AG09319 (cell line): ENCODE results near the gene OVOL1.
A peak's percentile ranks its signal among the peaks of the same experiment; 100 is the strongest.

Experiments
- DNase-seq: peaks from one replicate; pipeline ENCODE4 v3.0.0-alpha.2; 2010; ENCODE audit warnings: low read depth; ENCODE audit errors: extremely low read depth
- CTCF ChIP-seq: IDR thresholded peaks from 2 replicates; pipeline ENCODE4 v1.5.1; 2011; ENCODE audit warnings: low read depth, mild to moderate bottlenecking, inconsistent platforms, low read length, moderate library complexity

Gene OVOL1

GRCh38 chr11:65814131-65814985, 27.5 kb downstream of the OVOL1 start:
- no peak for DNase-seq
- TF ChIP-seq CTCF: no peak

GRCh38 chr11:65814986-65815565, 28.2 kb downstream of the OVOL1 start:
- no peak for DNase-seq
- no peak for TF ChIP-seq CTCF

DNA sequence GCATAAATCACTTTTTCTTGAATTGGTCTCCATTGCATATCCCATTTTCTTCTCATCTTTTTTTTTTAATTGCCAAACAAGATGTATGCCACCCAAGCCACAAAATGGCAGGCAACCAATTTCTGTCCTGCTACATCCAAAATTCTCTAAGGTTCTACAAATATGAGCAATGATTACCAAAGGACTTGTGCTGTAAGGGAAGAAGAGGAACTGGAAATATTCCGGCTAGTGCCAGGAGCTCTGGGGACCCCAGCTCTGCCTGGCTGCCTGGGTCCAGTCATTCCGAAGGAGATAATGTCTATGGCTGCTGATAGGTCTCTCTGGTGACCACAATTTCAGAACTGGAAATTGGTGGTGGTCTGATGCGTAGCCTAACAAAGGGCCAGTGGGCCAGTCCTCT, 29.8 kb downstream of the OVOL1 start:
- DNase-seq: no peak

DNA sequence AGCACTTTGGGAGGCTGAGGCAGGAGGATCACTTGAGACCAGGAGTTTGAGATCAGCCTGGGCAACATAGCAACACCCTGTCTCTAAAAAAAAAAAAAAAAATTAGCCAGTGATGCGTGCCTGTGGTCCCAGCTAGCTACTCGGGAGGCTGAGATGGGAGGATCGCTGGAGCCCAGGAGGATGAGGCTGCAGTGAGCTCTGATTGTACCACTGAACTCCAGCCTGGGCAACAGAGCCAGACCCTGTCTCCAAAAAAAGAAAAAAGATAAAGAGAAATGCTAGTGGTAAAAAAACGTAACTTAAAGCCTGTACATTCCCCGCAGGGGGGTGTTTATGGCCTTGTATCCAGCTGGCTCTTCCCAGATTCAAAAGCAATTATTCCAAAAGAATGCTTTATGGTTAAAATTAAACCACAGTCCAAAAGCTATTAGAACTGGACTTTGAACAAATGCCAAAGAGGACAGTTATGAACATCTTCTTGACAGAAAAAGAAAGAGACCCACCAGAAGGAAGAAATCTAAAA, 30.5 kb downstream of the OVOL1 start:
- TF ChIP-seq CTCF: no peak
- no peak for DNase-seq

More for the DNA sequence above, 29.8 kb downstream of the OVOL1 start:
- no peak for TF ChIP-seq CTCF

GRCh38 chr11:65817835-65818680, 31.2 kb downstream of the OVOL1 start:
- peak; percentile 85 for TF ChIP-seq CTCF
- DNase-seq: peak; percentile 60

GRCh38 chr11:65821107-65821506, 34.2 kb downstream of the OVOL1 start:
- DNase-seq: no peak
- no peak for TF ChIP-seq CTCF
